Mononuclear cell (primary cell): Measurements from ENCODE around the gene LRCH1. TPM values are rescaled to one million over a fixed set of nuclear protein-coding genes. Genes with fewer than 3 reads are reported as not detected.

ENCODE experiments used
- H3K27me3 ChIP-seq: 2 replicates; pipeline ENCODE4 v1.6.0; 2011; ENCODE audit warnings: low read length, control low read depth; ENCODE audit not compliant: insufficient read depth
- H3K4me1 ChIP-seq: 2 replicates; pipeline ENCODE4 v1.5.1; 2011; ENCODE audit warnings: mild to moderate bottlenecking, low read length, control low read depth; ENCODE audit not compliant: insufficient read depth
- H3K4me3 ChIP-seq: 2 replicates; pipeline ENCODE4 v1.5.1; 2011; ENCODE audit warnings: mild to moderate bottlenecking, low read length, moderate library complexity
- H3K9me3 ChIP-seq: 2 replicates; pipeline ENCODE4 v1.5.1; 2011; ENCODE audit warnings: low read depth, mild to moderate bottlenecking, control low read depth, low read length
- total RNA-seq: library from RNA; depleted of rRNA; stranded (reverse); fragments of >200 nt; gene quantifications from one replicate; pipeline ENCODE4 v1.2.3, GENCODE V29; 2012

Gene LRCH1
- total RNA-seq, 1 donor: 9.8 TPM

- no peaks in the 10 kb centered on the region for H3K4me1 ChIP-seq
- H3K9me3 ChIP-seq: no peaks in the 10 kb centered on the region
- H3K4me3 ChIP-seq: no peak overlapping the region
- H3K27me3 ChIP-seq: no peaks in the 10 kb centered on the region
Observed at GRCh38 chr13:46716821-46717220, 163.9 kb downstream of the LRCH1 start.

- H3K4me3 ChIP-seq: no peak overlapping the region
- H3K27me3 ChIP-seq: no peaks in the 10 kb centered on the region
- H3K9me3 ChIP-seq: no peaks in the 10 kb centered on the region
- H3K4me1 ChIP-seq: no peaks in the 10 kb centered on the region
Observed at GRCh38 chr13:46717275-46717674, 164.3 kb downstream of the LRCH1 start.

GRCh38 chr13:46717856-46718255 lies 164.9 kb downstream of the LRCH1 start:
- no peaks in the 10 kb centered on the region for H3K9me3 ChIP-seq
- H3K4me3 ChIP-seq: no peak overlapping the region

GRCh38 chr13:46720189-46720588 lies 167.2 kb downstream of the LRCH1 start:
- Histone ChIP-seq H3K27me3 (no peaks in the 10 kb centered on the region), H3K9me3 (no peaks in the 10 kb centered on the region), H3K4me1 (no peaks in the 10 kb centered on the region), H3K4me3 (no peak overlapping the region)

More at GRCh38 chr13:46717856-46718255, 164.9 kb downstream of the LRCH1 start:
- no peaks in the 10 kb centered on the region for H3K27me3 ChIP-seq
- no peaks in the 10 kb centered on the region for H3K4me1 ChIP-seq

- no peaks in the 10 kb centered on the region for H3K27me3 ChIP-seq
- no peaks in the 10 kb centered on the region for H3K9me3 ChIP-seq
- H3K4me3 ChIP-seq: no peak overlapping the region
- H3K4me1 ChIP-seq: no peaks in the 10 kb centered on the region
Observed at GRCh38 chr13:46721054-46721453, 168.1 kb downstream of the LRCH1 start.

GRCh38 chr13:46726347-46726746 lies 173.4 kb downstream of the LRCH1 start:
- Histone ChIP-seq H3K9me3 (no peaks in the 10 kb centered on the region), H3K27me3 (no peaks in the 10 kb centered on the region), H3K4me1 (peaks cover 12% of the 10 kb centered on the region), H3K4me3 (no peak overlapping the region)

GRCh38 chr13:46728777-46729176 lies 175.8 kb downstream of the LRCH1 start:
- Histone ChIP-seq H3K4me3 (no peak overlapping the region), H3K27me3 (no peaks in the 10 kb centered on the region), H3K9me3 (no peaks in the 10 kb centered on the region)

GRCh38 chr13:46731535-46731934 lies 178.6 kb downstream of the LRCH1 start:
- no peaks in the 10 kb centered on the region for H3K9me3 ChIP-seq
- no peak overlapping the region for H3K4me3 ChIP-seq
- peaks cover 19% of the 10 kb centered on the region for H3K4me1 ChIP-seq
- H3K27me3 ChIP-seq: no peaks in the 10 kb centered on the region

More at GRCh38 chr13:46728777-46729176, 175.8 kb downstream of the LRCH1 start:
- peaks cover 12% of the 10 kb centered on the region for H3K4me1 ChIP-seq

GRCh38 chr13:46735425-46735824 lies 182.5 kb downstream of the LRCH1 start:
- Histone ChIP-seq H3K4me1 (peaks cover 8% of the 10 kb centered on the region), H3K27me3 (no peaks in the 10 kb centered on the region)

GRCh38 chr13:46736541-46737310 lies 183.8 kb downstream of the LRCH1 start:
- Histone ChIP-seq H3K27me3 (no peaks in the 10 kb centered on the region), H3K4me1 (peaks cover 8% of the 10 kb centered on the region), H3K4me3 (no peak overlapping the region), H3K9me3 (no peaks in the 10 kb centered on the region)

More at GRCh38 chr13:46735425-46735824, 182.5 kb downstream of the LRCH1 start:
- H3K4me3 ChIP-seq: no peak overlapping the region
- no peaks in the 10 kb centered on the region for H3K9me3 ChIP-seq

GRCh38 chr13:46738055-46738454 lies 185.1 kb downstream of the LRCH1 start:
- H3K9me3 ChIP-seq: no peaks in the 10 kb centered on the region
- H3K27me3 ChIP-seq: no peaks in the 10 kb centered on the region
- H3K4me1 ChIP-seq: peaks cover 8% of the 10 kb centered on the region
- no peak overlapping the region for H3K4me3 ChIP-seq

GRCh38 chr13:46738766-46739165 lies 185.8 kb downstream of the LRCH1 start:
- Histone ChIP-seq H3K4me1 (peaks cover 8% of the 10 kb centered on the region), H3K27me3 (no peaks in the 10 kb centered on the region), H3K9me3 (no peaks in the 10 kb centered on the region), H3K4me3 (no peak overlapping the region)

- Histone ChIP-seq H3K4me3 (no peak overlapping the region), H3K4me1 (peaks cover 8% of the 10 kb centered on the region), H3K9me3 (no peaks in the 10 kb centered on the region), H3K27me3 (no peaks in the 10 kb centered on the region)
Observed at GRCh38 chr13:46739447-46740098, 186.6 kb downstream of the LRCH1 start.

GRCh38 chr13:46743191-46743590 lies 190.2 kb downstream of the LRCH1 start:
- Histone ChIP-seq H3K27me3 (no peaks in the 10 kb centered on the region), H3K4me3 (no peak overlapping the region)

GRCh38 chr13:46745062-46745461 lies 192.1 kb downstream of the LRCH1 start:
- Histone ChIP-seq H3K4me3 (no peak overlapping the region), H3K4me1 (peaks cover 9% of the 10 kb centered on the region)

More at GRCh38 chr13:46743191-46743590, 190.2 kb downstream of the LRCH1 start:
- no peaks in the 10 kb centered on the region for H3K9me3 ChIP-seq
- no peaks in the 10 kb centered on the region for H3K4me1 ChIP-seq

More at GRCh38 chr13:46745062-46745461, 192.1 kb downstream of the LRCH1 start:
- Histone ChIP-seq H3K27me3 (no peaks in the 10 kb centered on the region), H3K9me3 (no peaks in the 10 kb centered on the region)
